Thyroid gland (tissue), 4 donors: ENCODE measurements around the gene PBX3.

Source experiments
- CTCF ChIP-seq, 6 experiments: fragments of 200-600 bp in 3 of 6; fragments of 450-650 bp in 3 of 6; sonication (generic) in 3 of 6; IDR thresholded peaks; one replicate each; pipeline ENCODE4 v1.5.1; 2016 to 2019; ENCODE audit warnings: antibody characterized with exemption in 6 of 6, mild to moderate bottlenecking in 2 of 6, inconsistent platforms in 1 of 6, moderate library complexity in 1 of 6
- POLR2A ChIP-seq, 2 donors: fragments of 450-650 bp; IDR thresholded peaks; one replicate each; pipeline ENCODE4 v1.6.1; 2017; ENCODE audit warnings: antibody characterized with exemption in 2 of 2, mild to moderate bottlenecking in 2 of 2, moderate library complexity in 1 of 2

- TF ChIP-seq CTCF (IDR thresholded peaks at IDR 0.05) (no peak), POLR2A (IDR thresholded peaks at IDR 0.05) (no peak)
Measured at GRCh38 chr9:126016579-126017290, 269.6 kb downstream of the PBX3 start.
